NCI-H460 (cell line): Measurements from ENCODE around the gene ARID3A. TPM values are rescaled to one million over a fixed set of nuclear protein-coding genes. Genes with fewer than 3 reads are reported as not detected.

Source experiments
- DNase-seq: peaks from one replicate; pipeline ENCODE4 v3.0.0-alpha.2; 2016; ENCODE audit warnings: low read depth; ENCODE audit errors: extremely low read depth
- total RNA-seq: library from RNA; depleted of rRNA; stranded (reverse); fragments of >200 nt; shearing (Covaris generic); gene quantifications from 2 replicates; pipeline ENCODE4 v1.2.3, GENCODE V29; 2014

Gene ARID3A
- total RNA-seq, 1 experiment from 2014 or later, result 5.4 TPM

GRCh38 chr19:927780-928401 lies 2.1 kb downstream of the ARID3A start:
- DNase-seq, result no peak

GRCh38 chr19:928471-929202 lies 2.8 kb downstream of the ARID3A start:
- no peak for DNase-seq

- DNase-seq, result no peak
Measured at GRCh38 chr19:929203-929890, 3.5 kb downstream of the ARID3A start.

GRCh38 chr19:929891-930258 lies 4.0 kb downstream of the ARID3A start:
- DNase-seq, result no peak

GRCh38 chr19:931860-932647 lies 6.2 kb downstream of the ARID3A start:
- DNase-seq, result no peak

GRCh38 chr19:932648-933552 lies 7.1 kb downstream of the ARID3A start:
- DNase-seq, result no peak

- DNase-seq, result no peak
Measured at GRCh38 chr19:933553-933882, 7.7 kb downstream of the ARID3A start.

GRCh38 chr19:934197-934840 lies 8.5 kb downstream of the ARID3A start:
- DNase-seq, result no peak

- no peak for DNase-seq
Measured at GRCh38 chr19:934865-935479, 9.1 kb downstream of the ARID3A start.

- DNase-seq, result no peak
Measured at GRCh38 chr19:936175-936546, 10.3 kb downstream of the ARID3A start.

- no peak for DNase-seq
Measured at GRCh38 chr19:937259-937694, 11.4 kb downstream of the ARID3A start.

- no peak for DNase-seq
Measured at GRCh38 chr19:938233-938923, 12.5 kb downstream of the ARID3A start.

- no peak for DNase-seq
Measured at GRCh38 chr19:939439-939838, 13.6 kb downstream of the ARID3A start.

GRCh38 chr19:939922-940321 lies 14.1 kb downstream of the ARID3A start:
- DNase-seq, result no peak

GRCh38 chr19:940591-941291 lies 14.9 kb downstream of the ARID3A start:
- peak; percentile 38 for DNase-seq

GRCh38 chr19:941292-942132 lies 15.7 kb downstream of the ARID3A start:
- no peak for DNase-seq

GRCh38 chr19:942133-942645 lies 16.4 kb downstream of the ARID3A start:
- DNase-seq, result no peak
